HCT116 (cell line): ENCODE results near the gene TMEM125. TPM values are rescaled to one million over a fixed set of nuclear protein-coding genes. Genes with fewer than 3 reads are reported as not detected.
A peak's percentile ranks its signal among the peaks of the same experiment; 100 is the strongest.

Experiments used
- ATAC-seq: fragments of 200-7000 bp; cut with Tn5 transposase; 2 replicates; pipeline ENCODE4 v1.9.1; 2020; ENCODE audit warnings: mild to moderate bottlenecking, moderate library complexity
- BruUV-seq: library from RNA; stranded (reverse); fragments of 400-500 nt; replicated peaks from 2 replicates; lab custom pipeline; 2021; lab: Mats Ljungman, UMichigan
- CTCF ChIA-PET: fragments of 300-600 bp; sonication (Branson Sonifier 250); formaldehyde crosslinking; loops from one replicate; lab custom pipeline; 2021; ENCODE audit warnings: antibody characterized with exemption; lab: Charles Lee
- POLR2A ChIA-PET: fragments of 300-600, 350-600 bp; sonication (Branson Sonifier 250); formaldehyde crosslinking; loops from one replicate; lab custom pipeline; 2021; ENCODE audit warnings: antibody characterized with exemption; lab: Charles Lee
- RAD21 ChIA-PET, 2 experiments: fragments of 300-600 bp; sonication (Branson Sonifier 250); formaldehyde crosslinking; loops; one replicate each; lab custom pipeline; 2023; ENCODE audit warnings: low total read pairs in 2 of 2; ENCODE audit not compliant: uncharacterized antibody in 2 of 2, unreplicated experiment in 2 of 2, low non-redundant PET in 1 of 2; lab: Charles Lee
- DNase-seq: peaks from one replicate; pipeline ENCODE4 v3.0.0-alpha.2; 2010; ENCODE audit warnings: low read depth, low spot score
- H2AFZ ChIP-seq: fragments of 200-600 bp; shearing (Covaris generic), sonication (generic); 2 replicates; pipeline ENCODE4 v1.6.1; 2017; ENCODE audit warnings: low read depth, mixed run types, mixed read lengths, antibody characterized with exemption, low read length; ENCODE audit not compliant: poor library complexity, severe bottlenecking
- H3K27ac ChIP-seq: 2 replicates; pipeline ENCODE4 v1.5.1; 2012; ENCODE audit warnings: low read depth, low read length
- H3K27me3 ChIP-seq: fragments of 200-600 bp; sonication (generic); 2 replicates; pipeline ENCODE4 v1.6.1; 2016; ENCODE audit warnings: mixed run types, low read length, mixed read lengths; ENCODE audit not compliant: insufficient read depth
- H3K36me3 ChIP-seq, 2 experiments: fragments of 200-500 bp in 1 of 2; fragments of 200-600 bp in 1 of 2; sonication (Bioruptor generic) in 1 of 2; sonication (generic) in 1 of 2; 2 replicates each; pipeline versions ENCODE4 v1.5.1 to v1.6.1; 2014 to 2016; ENCODE audit warnings: low read length in 2 of 2, inconsistent platforms in 1 of 2, mixed read lengths in 1 of 2, mixed run types in 1 of 2; ENCODE audit not compliant: insufficient read depth in 2 of 2, control insufficient read depth in 1 of 2
- H3K4me1 ChIP-seq, 2 experiments: fragments of 200-600 bp in 1 of 2; sonication (generic) in 1 of 2; 2 replicates each; pipeline versions ENCODE4 v1.5.1 to v1.6.1; 2012 to 2017; ENCODE audit warnings: low read length in 2 of 2, inconsistent platforms in 1 of 2, mild to moderate bottlenecking in 1 of 2, mixed read lengths in 1 of 2, mixed run types in 1 of 2, moderate library complexity in 1 of 2; ENCODE audit not compliant: insufficient read depth in 2 of 2, control insufficient read depth in 1 of 2
- H3K4me2 ChIP-seq: fragments of 200-600 bp; sonication (generic); 2 replicates; pipeline ENCODE4 v1.6.1; 2017; ENCODE audit warnings: mixed run types, low read length, mixed read lengths
- H3K4me3 ChIP-seq, 2 experiments: fragments of 200-600 bp in 1 of 2; sonication (generic) in 1 of 2; replicated peaks in 1 of 2; 2 replicates each; pipeline ENCODE4 v1.5.1; 2011 to 2016; ENCODE audit warnings: low read length in 2 of 2, control low read depth in 1 of 2, low read depth in 1 of 2, mild to moderate bottlenecking in 1 of 2, mixed read lengths in 1 of 2, mixed run types in 1 of 2
- H3K79me2 ChIP-seq: fragments of 200-600 bp; sonication (generic); 2 replicates; pipeline ENCODE4 v1.6.1; 2017; ENCODE audit warnings: mild to moderate bottlenecking, mixed run types, low read length, moderate library complexity, mixed read lengths; ENCODE audit not compliant: insufficient read depth
- H3K9ac ChIP-seq: fragments of 200-600 bp; sonication (generic); 2 replicates; pipeline ENCODE4 v1.6.1; 2016; ENCODE audit warnings: low read length, mixed read lengths
- H3K9me2 ChIP-seq: fragments of 200-600 bp; sonication (generic), shearing (Covaris generic); 2 replicates; pipeline ENCODE4 v1.6.1; 2017; ENCODE audit warnings: mixed run types, mild to moderate bottlenecking, moderate library complexity; ENCODE audit not compliant: insufficient read depth
- H3K9me3 ChIP-seq, 2 experiments: fragments of 200-500 bp in 1 of 2; fragments of 200-600 bp in 1 of 2; sonication (Bioruptor generic) in 1 of 2; sonication (generic) in 1 of 2; 2 replicates each; pipeline ENCODE4 v1.6.1; 2014 to 2017; ENCODE audit warnings: low read length in 2 of 2, mixed read lengths in 2 of 2, inconsistent platforms in 1 of 2, low read depth in 1 of 2, mild to moderate bottlenecking in 1 of 2, mixed run types in 1 of 2, moderate library complexity in 1 of 2; ENCODE audit not compliant: control insufficient read depth in 1 of 2, insufficient read depth in 1 of 2
- H4K20me1 ChIP-seq: fragments of 200-600 bp; sonication (generic), shearing (Covaris generic); 2 replicates; pipeline ENCODE4 v1.6.1; 2017; ENCODE audit warnings: mixed run types, mild to moderate bottlenecking, moderate library complexity; ENCODE audit not compliant: insufficient read depth
- JUND ChIP-seq: IDR thresholded peaks from 2 replicates; pipeline ENCODE4 v1.6.1; 2012
- MAX ChIP-seq: IDR thresholded peaks from 2 replicates; pipeline ENCODE4 v1.6.1; 2012
- REST ChIP-seq: IDR thresholded peaks from 2 replicates; pipeline ENCODE4 v1.6.1; 2012; ENCODE audit warnings: low read depth
- ZBTB33 ChIP-seq: IDR thresholded peaks from 2 replicates; pipeline ENCODE4 v1.6.1; 2011; ENCODE audit warnings: mild to moderate bottlenecking, low read length, moderate library complexity; ENCODE audit not compliant: insufficient replicate concordance; ENCODE audit errors: extremely low read depth
- intact Hi-C: fragments of 100-400 bp; cut with micrococcal nuclease; formaldehyde crosslinking; loops from 2 replicates; pipeline ENCODE4 v1.10.0; 2022
- total RNA-seq: library from RNA; stranded (reverse); gene quantifications from one replicate; pipeline ENCODE4 v1.2.1, GENCODE V29; 2021; ENCODE audit not compliant: unreplicated experiment

The TMEM125 gene
- total RNA-seq, 1 experiment from 2014 or later: 13.9 TPM

GRCh38 chr1:43319766-43320165 is 50.0 kb downstream of the TMEM125 start (continued):
- TF ChIP-seq REST: no peak
- TF ChIP-seq JUND: no peak

GRCh38 chr1:43321331-43321891 is 51.6 kb downstream of the TMEM125 start:
- Histone ChIP-seq H3K36me3 (no peaks in the 10 kb centered on the region), H4K20me1 (no peaks in the 10 kb centered on the region), H3K27me3 (no peaks in the 10 kb centered on the region), H3K4me2 (peak overlapping the region; percentile 44), H3K4me3 (no peak overlapping the region), H3K9me2 (no peaks in the 10 kb centered on the region), H3K79me2 (no peaks in the 10 kb centered on the region), H3K9ac (no peak overlapping the region), H3K4me1 (peaks cover 0 to 27% of the 10 kb centered on the region in 2 experiments; a peak in 2 of 4 replicates), H2AFZ (no peak overlapping the region), H3K27ac (no peak overlapping the region), H3K9me3 (peaks cover 0 to 3% of the 10 kb centered on the region in 2 experiments; a peak in 2 of 4 replicates)
- CTCF ChIA-PET: no interaction called here
- TF ChIP-seq MAX (peak; percentile 53; the same call in 1 of the 2 replicates), ZBTB33 (no peak)
- intact Hi-C loops: no loop called here
- RAD21 ChIA-PET: no interaction called here
- ATAC-seq: peak; percentile 75
- POLR2A ChIA-PET: interaction anchor here (0.6 kb wide), 1 partner anchor 46 kb away, joined by 4 read pairs; no protein-coding TSS in a partner anchor
- DNase-seq: no peak
- BruUV-seq: no TSS peak
